CD4-positive, alpha-beta T cell (primary cell): ENCODE measurements around the gene BAIAP2. TPM values are rescaled to one million over a fixed set of nuclear protein-coding genes. Genes with fewer than 3 reads are reported as not detected.

Experiments used
- ATAC-seq: fragments of 200-7000 bp; cut with Tn5 transposase; one replicate; pipeline ENCODE4 v1.10.0; 2022; ENCODE audit warnings: mild to moderate bottlenecking; ENCODE audit not compliant: poor library complexity
- CTCF ChIA-PET: fragments of 350-600 bp; sonication (Branson Sonifier 250); formaldehyde crosslinking; loops from one replicate; lab custom pipeline; 2021; ENCODE audit warnings: antibody characterized with exemption, inconsistent platforms; lab: Charles Lee
- POLR2A ChIA-PET: fragments of 350-600 bp; sonication (Branson Sonifier 250); formaldehyde crosslinking; loops from one replicate; lab custom pipeline; 2021; ENCODE audit warnings: antibody characterized with exemption, inconsistent platforms; lab: Charles Lee
- DNase-seq, 14 experiments: peaks; one replicate each; pipeline ENCODE4 v3.0.0-alpha.2; 2013 to 2020; ENCODE audit warnings: mixed read lengths in 2 of 14
- H3K27ac ChIP-seq, 2 donors: one replicate each; pipeline versions ENCODE4 v1.5.1 to v1.7.0; 2013; ENCODE audit warnings: low read length in 2 of 2, low read depth in 1 of 2, mild to moderate bottlenecking in 1 of 2
- H3K27me3 ChIP-seq, 2 experiments: 1 replicate in 1 of 2; 2 replicates in 1 of 2; pipeline versions ENCODE4 v1.6.1 to v1.7.0; 2013; ENCODE audit warnings: low read length in 2 of 2, control low read depth in 1 of 2, mild to moderate bottlenecking in 1 of 2, moderate library complexity in 1 of 2; ENCODE audit not compliant: insufficient read depth in 2 of 2, control insufficient read depth in 1 of 2
- H3K36me3 ChIP-seq: one replicate; pipeline ENCODE4 v1.6.1; 2013; ENCODE audit warnings: low read length, control low read depth; ENCODE audit not compliant: insufficient read depth
- H3K4me1 ChIP-seq: one replicate; pipeline ENCODE4 v1.6.1; 2013; ENCODE audit warnings: low read length, control low read depth; ENCODE audit not compliant: insufficient read depth
- H3K4me3 ChIP-seq: one replicate; pipeline ENCODE4 v1.5.1; 2013; ENCODE audit warnings: mild to moderate bottlenecking, low read length, moderate library complexity
- H3K9me3 ChIP-seq, 2 experiments: 1 replicate in 1 of 2; 2 replicates in 1 of 2; pipeline versions ENCODE4 v1.6.1 to v1.7.0; 2013; ENCODE audit warnings: low read length in 2 of 2, mild to moderate bottlenecking in 2 of 2, control low read depth in 1 of 2, moderate library complexity in 1 of 2; ENCODE audit not compliant: control insufficient read depth in 1 of 2, insufficient read depth in 1 of 2
- H3K27ac Mint-ChIP-seq: one replicate; pipeline ENCODE4 v1.8.0; 2020; ENCODE audit warnings: mixed read lengths
- H3K27me3 Mint-ChIP-seq: one replicate; pipeline ENCODE4 v1.8.0; 2021; ENCODE audit warnings: mixed read lengths
- H3K36me3 Mint-ChIP-seq: one replicate; pipeline ENCODE4 v1.8.0; 2021; ENCODE audit warnings: low read depth, mixed read lengths
- H3K4me1 Mint-ChIP-seq: one replicate; pipeline ENCODE4 v1.8.0; 2021; ENCODE audit warnings: low read depth, mixed read lengths
- H3K4me3 Mint-ChIP-seq: one replicate; pipeline ENCODE4 v1.8.0; 2020; ENCODE audit warnings: mild to moderate bottlenecking, mixed read lengths
- H3K9me3 Mint-ChIP-seq: one replicate; pipeline ENCODE4 v1.8.0; 2020; ENCODE audit warnings: mixed read lengths
- intact Hi-C, 2 experiments: fragments of 100-400 bp; cut with DNase I in 1 of 2; cut with micrococcal nuclease in 1 of 2; formaldehyde crosslinking; loops; one replicate each; pipeline versions ENCODE4 v1.15.1 to v1.9.0; 2023 to 2025; cut with DNase I, micrococcal nuclease
- total RNA-seq, 174 experiments: library from RNA in 2 of 174; stranded (reverse) in 2 of 174; gene quantifications; one replicate each; pipeline ENCODE4 v1.2.3 and lab custom pipeline; 2021 to 2026
- TF ChIP-seq, protein P1 (sequence below): fragments of 200-600 bp; IDR thresholded peaks from one replicate; pipeline ENCODE4 v1.8.0; 2022; ENCODE audit warnings: antibody characterized with exemption, mild to moderate bottlenecking

Gene BAIAP2
- total RNA-seq, 2 experiments from 2014 or later = 4.2 to 4.9 TPM

DNA sequence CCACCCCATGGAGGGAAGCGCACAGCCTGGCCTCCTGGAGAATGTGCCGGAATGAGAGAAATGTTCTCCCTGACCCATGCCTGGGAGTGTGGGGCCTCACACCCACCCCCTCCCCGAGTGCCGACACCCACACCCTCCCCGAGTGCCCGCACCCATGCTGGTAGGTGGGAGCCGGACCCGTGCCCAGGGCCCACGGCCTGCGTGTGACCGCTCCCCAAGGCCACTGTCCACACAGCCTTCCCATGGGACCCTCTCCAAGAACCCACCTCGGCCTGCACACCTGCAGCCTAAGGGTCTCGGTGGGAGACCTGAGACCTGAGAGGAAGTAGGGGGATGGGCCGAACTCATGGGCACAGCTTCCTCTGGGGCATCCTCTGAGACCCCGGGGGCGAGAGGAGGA lies 127.0 kb downstream of the BAIAP2 start:
- peaks cover 20% of the 10 kb centered on the region for H3K27me3 Mint-ChIP-seq
- peaks cover 27 to 31% of the 10 kb centered on the region in 2 experiments for H3K27me3 ChIP-seq
- H3K9me3 ChIP-seq = peaks cover 0 to 41% of the 10 kb centered on the region in 2 experiments
- H3K9me3 Mint-ChIP-seq = no peaks in the 10 kb centered on the region
- ChIA-PET CTCF (no interaction called here), POLR2A (no interaction called here)
- no peak overlapping the region for H3K27ac Mint-ChIP-seq
- H3K4me1 ChIP-seq = peaks cover 22% of the 10 kb centered on the region
- H3K4me1 Mint-ChIP-seq = no peaks in the 10 kb centered on the region
- no peak overlapping the region for H3K4me3 Mint-ChIP-seq
- TF ChIP-seq, protein P1, sequence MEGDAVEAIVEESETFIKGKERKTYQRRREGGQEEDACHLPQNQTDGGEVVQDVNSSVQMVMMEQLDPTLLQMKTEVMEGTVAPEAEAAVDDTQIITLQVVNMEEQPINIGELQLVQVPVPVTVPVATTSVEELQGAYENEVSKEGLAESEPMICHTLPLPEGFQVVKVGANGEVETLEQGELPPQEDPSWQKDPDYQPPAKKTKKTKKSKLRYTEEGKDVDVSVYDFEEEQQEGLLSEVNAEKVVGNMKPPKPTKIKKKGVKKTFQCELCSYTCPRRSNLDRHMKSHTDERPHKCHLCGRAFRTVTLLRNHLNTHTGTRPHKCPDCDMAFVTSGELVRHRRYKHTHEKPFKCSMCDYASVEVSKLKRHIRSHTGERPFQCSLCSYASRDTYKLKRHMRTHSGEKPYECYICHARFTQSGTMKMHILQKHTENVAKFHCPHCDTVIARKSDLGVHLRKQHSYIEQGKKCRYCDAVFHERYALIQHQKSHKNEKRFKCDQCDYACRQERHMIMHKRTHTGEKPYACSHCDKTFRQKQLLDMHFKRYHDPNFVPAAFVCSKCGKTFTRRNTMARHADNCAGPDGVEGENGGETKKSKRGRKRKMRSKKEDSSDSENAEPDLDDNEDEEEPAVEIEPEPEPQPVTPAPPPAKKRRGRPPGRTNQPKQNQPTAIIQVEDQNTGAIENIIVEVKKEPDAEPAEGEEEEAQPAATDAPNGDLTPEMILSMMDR = no peak
- no peak overlapping the region for H3K4me3 ChIP-seq
- H3K36me3 Mint-ChIP-seq = no peaks in the 10 kb centered on the region
- H3K27ac ChIP-seq = no peak overlapping the region
- no peak for ATAC-seq
- H3K36me3 ChIP-seq = no peaks in the 10 kb centered on the region
- intact Hi-C loops = no loop called here
- no peak for DNase-seq

DNA sequence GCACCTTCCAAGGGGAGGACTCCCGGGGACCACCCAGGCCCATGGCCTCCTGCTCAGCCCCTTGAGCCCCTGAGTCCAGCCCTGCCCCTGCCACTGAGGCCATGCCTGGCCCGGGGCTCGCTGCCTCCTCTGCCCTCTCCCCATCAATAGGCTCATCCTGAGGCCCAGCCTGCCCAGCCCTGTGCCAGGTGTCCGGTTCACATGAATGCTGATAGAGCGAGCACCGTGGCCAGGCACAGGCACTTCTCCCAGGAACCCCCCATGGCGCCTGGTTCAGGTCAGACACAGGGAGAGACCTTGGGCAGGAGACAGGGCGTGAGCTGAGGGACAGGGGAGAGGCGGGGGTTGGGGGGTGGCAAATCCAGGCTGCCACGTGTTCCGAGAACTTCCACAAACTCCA lies 127.5 kb downstream of the BAIAP2 start:
- Mint-ChIP-seq H3K36me3 (no peaks in the 10 kb centered on the region), H3K27ac (no peak overlapping the region), H3K9me3 (no peaks in the 10 kb centered on the region), H3K4me3 (peak overlapping the region; percentile 54), H3K4me1 (peaks cover 4% of the 10 kb centered on the region), H3K27me3 (peaks cover 24% of the 10 kb centered on the region)
- Histone ChIP-seq H3K36me3 (no peaks in the 10 kb centered on the region), H3K4me1 (peaks cover 22% of the 10 kb centered on the region), H3K27ac (no peak overlapping the region), H3K4me3 (no peak overlapping the region), H3K27me3 (peaks cover 31 to 32% of the 10 kb centered on the region in 2 experiments), H3K9me3 (peaks cover 0 to 42% of the 10 kb centered on the region in 2 experiments)
- ATAC-seq (no peak), DNase-seq (no peak)
- ChIA-PET POLR2A (no interaction called here), CTCF (no interaction called here)
- TF ChIP-seq, protein P1 = no peak
- intact Hi-C loops = no loop called here

DNA sequence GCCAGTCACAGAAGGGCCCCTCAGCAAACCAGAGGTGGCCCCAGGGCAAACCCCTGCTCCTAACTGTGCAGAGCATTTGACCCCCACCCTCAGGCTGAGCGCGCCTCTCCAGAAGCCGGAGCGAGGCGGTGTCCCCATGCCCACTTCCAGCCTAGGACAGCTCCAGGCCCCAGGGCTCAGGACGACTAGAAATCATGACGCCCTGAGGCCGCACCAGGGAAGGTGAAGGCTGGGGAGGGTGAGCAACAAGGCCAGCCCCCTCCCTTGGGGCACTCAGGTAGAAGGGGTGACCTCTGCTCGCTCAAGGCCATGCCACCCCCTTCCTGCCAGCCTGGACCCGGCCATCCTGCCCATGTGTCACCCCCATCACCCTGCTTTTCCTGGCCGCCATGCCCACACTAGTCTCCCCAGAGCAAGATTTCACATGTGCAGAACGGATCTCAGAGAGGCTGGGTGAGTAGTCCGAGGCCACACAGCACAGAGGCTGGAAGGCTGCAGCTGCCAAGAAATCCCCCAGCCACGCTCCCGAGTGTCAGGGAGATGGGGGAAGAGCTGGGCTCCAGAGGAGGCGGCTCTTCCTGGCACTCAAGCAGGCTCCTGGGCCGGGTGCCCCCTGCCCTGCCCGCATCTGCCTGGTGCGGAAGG lies 128.2 kb downstream of the BAIAP2 start:
- H3K4me1 Mint-ChIP-seq = peaks cover 4% of the 10 kb centered on the region
- POLR2A ChIA-PET = no interaction called here
- peaks cover 0 to 42% of the 10 kb centered on the region in 2 experiments for H3K9me3 ChIP-seq
- H3K27ac ChIP-seq = no peak overlapping the region
- no peak for DNase-seq
- CTCF ChIA-PET = no interaction called here
- TF ChIP-seq, protein P1 = no peak
- H3K27ac Mint-ChIP-seq = no peak overlapping the region
- H3K36me3 ChIP-seq = no peaks in the 10 kb centered on the region
- H3K4me3 Mint-ChIP-seq = no peak overlapping the region
- H3K9me3 Mint-ChIP-seq = no peaks in the 10 kb centered on the region
- H3K27me3 Mint-ChIP-seq = peaks cover 24% of the 10 kb centered on the region
- ATAC-seq = no peak
- no peaks in the 10 kb centered on the region for H3K36me3 Mint-ChIP-seq
- H3K4me1 ChIP-seq = peaks cover 22% of the 10 kb centered on the region
- intact Hi-C loops = no loop called here
- H3K27me3 ChIP-seq = peaks cover 31 to 32% of the 10 kb centered on the region in 2 experiments
- H3K4me3 ChIP-seq = no peak overlapping the region
